ENCODE data around the gene ABLIM2. TPM values are rescaled to one million over a fixed set of nuclear protein-coding genes. Genes with fewer than 3 reads are reported as not detected.

ABLIM2 gene
- polyA plus RNA-seq, 3 donors, result 0.21 TPM; not detected in 2

GRCh38 chr4:8115916-8116315 is 42.7 kb downstream of the ABLIM2 start:
- Histone ChIP-seq H2AFZ (ENCODE audit: insufficient read depth, low read depth, low read length, poor library complexity, severe bottlenecking) (no peak overlapping the region), H3K4me2 (replicated peaks; ENCODE audit: extremely low read depth, low read length, poor library complexity, severe bottlenecking) (no peak overlapping the region), H3K9me3 (replicated peaks in 1 of 2; ENCODE audit: control insufficient read depth in 1 of 2, insufficient read depth in 1 of 2, low read length in 2 of 2) (peaks cover 0 to 6% of the 10 kb centered on the region in 2 donors), H3K27me3 (ENCODE audit: control insufficient read depth in 2 of 2, insufficient read depth in 2 of 2, low read length in 2 of 2) (peaks cover 0 to 5% of the 10 kb centered on the region in 2 donors), H4K20me1 (ENCODE audit: insufficient read depth, low read length) (no peaks in the 10 kb centered on the region), H3K79me2 (ENCODE audit: insufficient read depth, low read length) (no peaks in the 10 kb centered on the region), H3K4me1 (ENCODE audit: control insufficient read depth in 1 of 2, insufficient read depth in 2 of 2, low read length in 2 of 2) (no peaks in the 10 kb centered on the region), H3K27ac (ENCODE audit: low read depth in 1 of 2, low read length in 2 of 2) (no peak overlapping the region), H3K36me3 (replicated peaks in 1 of 2; ENCODE audit: control insufficient read depth in 1 of 2, insufficient read depth in 2 of 2, low read length in 2 of 2) (no peaks in the 10 kb centered on the region), H3K4me3 (replicated peaks in 1 of 3; ENCODE audit: low read depth in 2 of 3, low read length in 3 of 3) (no peak overlapping the region), H3K9ac (ENCODE audit: insufficient read depth, low read length, poor library complexity, severe bottlenecking) (no peak overlapping the region)
- intact Hi-C loops (cut with micrococcal nuclease), result no loop called here
- no peak for TF ChIP-seq CTCF (IDR thresholded peaks at IDR 0.05)
- 78% methylated on average over 7 of the region's 8 CpGs for WGBS (ENCODE audit: insufficient coverage)
- no peak for DNase-seq
- Mint-ChIP-seq H3K4me3 (no peak overlapping the region), H3K27ac (no peak overlapping the region), H3K9me3 (peaks cover 5 to 8% (median 6%) of the 10 kb centered on the region in 7 donors), H3K36me3 (no peaks in the 10 kb centered on the region), H3K27me3 (ENCODE audit: low read depth in 3 of 3) (peaks cover under 1 to 27% (median 24%) of the 10 kb centered on the region in 3 donors), H3K4me1 (peaks cover 4% of the 10 kb centered on the region)

GRCh38 chr4:8115203-8115520 is 43.5 kb downstream of the ABLIM2 start:
- H3K9ac ChIP-seq (ENCODE audit: insufficient read depth, low read length, poor library complexity, severe bottlenecking), result no peak overlapping the region
- peaks cover 5 to 8% (median 6%) of the 10 kb centered on the region in 7 donors for H3K9me3 Mint-ChIP-seq
- H3K4me1 ChIP-seq (ENCODE audit: control insufficient read depth in 1 of 2, insufficient read depth in 2 of 2, low read length in 2 of 2), result no peaks in the 10 kb centered on the region
- no peak overlapping the region for H3K4me2 ChIP-seq (replicated peaks; ENCODE audit: extremely low read depth, low read length, poor library complexity, severe bottlenecking)
- TF ChIP-seq CTCF (IDR thresholded peaks at IDR 0.05), result no peak
- H3K4me3 ChIP-seq (replicated peaks in 1 of 3; ENCODE audit: low read depth in 2 of 3, low read length in 3 of 3), result no peak overlapping the region
- H3K4me1 Mint-ChIP-seq, result peaks cover 4% of the 10 kb centered on the region
- H4K20me1 ChIP-seq (ENCODE audit: insufficient read depth, low read length), result no peaks in the 10 kb centered on the region
- H3K27ac ChIP-seq (ENCODE audit: low read depth in 1 of 2, low read length in 2 of 2), result no peak overlapping the region
- 64% methylated on average over 5 of the region's 5 CpGs for WGBS (ENCODE audit: insufficient coverage)
- H3K9me3 ChIP-seq (replicated peaks in 1 of 2; ENCODE audit: control insufficient read depth in 1 of 2, insufficient read depth in 1 of 2, low read length in 2 of 2), result peaks cover 0 to 6% of the 10 kb centered on the region in 2 donors
- no peaks in the 10 kb centered on the region for H3K36me3 Mint-ChIP-seq
- DNase-seq, result no peak
- no peak overlapping the region for H3K27ac Mint-ChIP-seq
- no peaks in the 10 kb centered on the region for H3K79me2 ChIP-seq (ENCODE audit: insufficient read depth, low read length)
- peaks cover 0 to 5% of the 10 kb centered on the region in 2 donors for H3K27me3 ChIP-seq (ENCODE audit: control insufficient read depth in 2 of 2, insufficient read depth in 2 of 2, low read length in 2 of 2)
- H3K4me3 Mint-ChIP-seq, result no peak overlapping the region
- H3K27me3 Mint-ChIP-seq (ENCODE audit: low read depth in 3 of 3), result peaks cover 2 to 29% (median 25%) of the 10 kb centered on the region in 3 donors
- intact Hi-C loops (cut with micrococcal nuclease), result no loop called here
- no peaks in the 10 kb centered on the region for H3K36me3 ChIP-seq (replicated peaks in 1 of 2; ENCODE audit: control insufficient read depth in 1 of 2, insufficient read depth in 2 of 2, low read length in 2 of 2)
- no peak overlapping the region for H2AFZ ChIP-seq (ENCODE audit: insufficient read depth, low read depth, low read length, poor library complexity, severe bottlenecking)
